ENCODE data around the gene TVP23A.
"Not testable (repeated sequence)": the region's sequence is repeated elsewhere in the genome, so short reads cannot be mapped to it uniquely, and the experiment has no call there.

The TVP23A gene

DNA sequence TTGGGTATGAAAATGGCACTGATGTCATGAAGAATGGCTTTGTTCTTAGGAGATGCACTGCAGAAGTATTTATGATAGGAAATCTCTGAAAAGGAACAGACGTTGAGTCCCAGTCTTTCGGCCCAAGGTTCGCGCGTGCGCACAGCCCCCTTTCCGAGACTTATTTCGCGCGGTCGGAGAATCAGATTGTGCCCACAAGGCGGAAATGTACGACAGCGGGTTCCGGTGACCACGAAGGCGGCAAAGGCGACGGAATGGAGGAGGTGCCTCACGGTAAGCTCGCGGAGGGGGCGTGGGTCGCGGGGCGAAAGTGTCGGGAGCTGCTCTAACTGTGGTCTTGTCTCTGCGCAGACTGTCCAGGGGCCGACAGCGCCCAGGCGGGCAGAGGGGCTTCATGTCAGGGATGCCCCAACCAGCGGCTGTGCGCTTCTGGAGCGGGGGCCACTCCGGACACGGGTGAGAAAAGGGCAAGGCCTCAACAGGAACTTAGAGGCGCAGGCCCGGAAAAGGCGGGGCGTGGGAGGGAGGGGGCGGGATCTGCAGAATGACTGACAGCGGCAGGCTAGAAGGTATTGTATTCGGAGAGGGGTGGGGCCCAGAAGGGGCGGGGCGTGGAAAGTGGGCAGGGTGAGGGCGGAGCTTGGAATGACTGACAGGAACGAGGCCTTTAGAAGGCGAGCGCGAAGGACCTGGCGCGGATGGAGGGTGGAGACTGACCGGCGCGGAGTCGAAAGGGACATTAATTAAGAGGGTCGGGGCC is 74.8 kb downstream of the TVP23A start, which contains the start of gene NUBP1:
Gene NUBP1, plus strand, starts transcription at position 233 of the 760 bp plus-strand sequence. Its CDS starts 22 bp downstream, at position 255.
- TF ChIP-seq, protein P1, sequence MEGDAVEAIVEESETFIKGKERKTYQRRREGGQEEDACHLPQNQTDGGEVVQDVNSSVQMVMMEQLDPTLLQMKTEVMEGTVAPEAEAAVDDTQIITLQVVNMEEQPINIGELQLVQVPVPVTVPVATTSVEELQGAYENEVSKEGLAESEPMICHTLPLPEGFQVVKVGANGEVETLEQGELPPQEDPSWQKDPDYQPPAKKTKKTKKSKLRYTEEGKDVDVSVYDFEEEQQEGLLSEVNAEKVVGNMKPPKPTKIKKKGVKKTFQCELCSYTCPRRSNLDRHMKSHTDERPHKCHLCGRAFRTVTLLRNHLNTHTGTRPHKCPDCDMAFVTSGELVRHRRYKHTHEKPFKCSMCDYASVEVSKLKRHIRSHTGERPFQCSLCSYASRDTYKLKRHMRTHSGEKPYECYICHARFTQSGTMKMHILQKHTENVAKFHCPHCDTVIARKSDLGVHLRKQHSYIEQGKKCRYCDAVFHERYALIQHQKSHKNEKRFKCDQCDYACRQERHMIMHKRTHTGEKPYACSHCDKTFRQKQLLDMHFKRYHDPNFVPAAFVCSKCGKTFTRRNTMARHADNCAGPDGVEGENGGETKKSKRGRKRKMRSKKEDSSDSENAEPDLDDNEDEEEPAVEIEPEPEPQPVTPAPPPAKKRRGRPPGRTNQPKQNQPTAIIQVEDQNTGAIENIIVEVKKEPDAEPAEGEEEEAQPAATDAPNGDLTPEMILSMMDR (IDR thresholded peaks at IDR 0.05; ENCODE audit: low read depth, low read length), result no peak
- no peaks in the 10 kb centered on the region for H3K27me3 ChIP-seq
- peaks cover 13% of the 10 kb centered on the region for H3K4me1 ChIP-seq
- peak; percentile 99 for DNase-seq
- H3K36me3 ChIP-seq, result no peaks in the 10 kb centered on the region; the same call in 1 of the 2 replicates
- peak within 1 kb of the TSS; percentile 76 for H3K4me3 ChIP-seq (ENCODE audit: low read depth, low read length)
- no peaks in the 10 kb centered on the region for H3K9me3 ChIP-seq

DNA sequence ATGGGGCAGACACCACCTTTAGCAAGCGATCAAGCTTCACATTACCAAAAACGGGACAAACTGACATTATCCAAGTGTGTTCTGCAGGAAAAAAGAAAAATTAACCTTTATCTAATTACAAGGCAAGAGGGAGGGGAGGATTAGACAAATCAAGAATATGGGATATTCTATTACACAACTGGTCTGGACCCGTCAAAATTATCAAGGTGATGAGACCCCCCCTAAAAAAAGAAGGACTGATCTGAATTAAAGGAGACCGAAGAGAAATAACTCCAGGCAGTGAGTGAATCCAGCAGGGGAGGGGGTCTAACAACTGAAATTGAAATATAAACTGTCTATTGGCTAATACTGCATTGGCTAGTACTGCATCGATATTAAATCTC is 75.4 kb downstream of the TVP23A start:
- peaks cover 13% of the 10 kb centered on the region for H3K4me1 ChIP-seq
- no peak for DNase-seq

DNA sequence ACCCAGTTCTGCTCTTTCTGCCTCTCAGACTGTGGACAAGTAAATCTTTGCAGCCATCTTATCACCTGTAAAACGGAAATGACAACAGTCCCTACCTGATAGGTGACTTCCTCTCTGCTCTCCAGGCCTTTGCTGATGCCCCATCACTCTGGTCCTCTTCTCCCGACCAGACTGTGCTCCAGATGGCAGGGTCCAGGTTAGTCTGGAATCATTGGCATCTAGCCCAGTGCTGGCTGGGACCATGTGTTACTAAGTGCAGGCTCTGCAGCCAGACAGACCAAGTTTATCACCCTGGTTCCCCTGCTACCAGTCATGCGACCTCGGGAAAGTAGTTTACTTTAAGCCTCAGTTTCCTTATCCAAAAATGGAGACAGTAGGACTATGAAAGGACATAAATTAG is 76.8 kb downstream of the TVP23A start:
- no peaks in the 10 kb centered on the region for H3K9me3 ChIP-seq
- peak overlapping the region; percentile 26 for H3K4me3 ChIP-seq (ENCODE audit: low read depth, low read length)
- no peaks in the 10 kb centered on the region for H3K36me3 ChIP-seq
- H3K4me1 ChIP-seq, result peaks cover 13% of the 10 kb centered on the region
- peak; percentile 91 for DNase-seq
- no peaks in the 10 kb centered on the region for H3K27me3 ChIP-seq
- TF ChIP-seq, protein P1 (IDR thresholded peaks at IDR 0.05; ENCODE audit: low read depth, low read length), result no peak

More for the DNA sequence above, 75.4 kb downstream of the TVP23A start:
- H3K36me3 ChIP-seq, result no peaks in the 10 kb centered on the region; the same call in 1 of the 2 replicates
- TF ChIP-seq, protein P1 (IDR thresholded peaks at IDR 0.05; ENCODE audit: low read depth, low read length), result no peak
- peak overlapping the region; percentile 76 for H3K4me3 ChIP-seq (ENCODE audit: low read depth, low read length)
- H3K9me3 ChIP-seq, result no peaks in the 10 kb centered on the region
- no peaks in the 10 kb centered on the region for H3K27me3 ChIP-seq

DNA sequence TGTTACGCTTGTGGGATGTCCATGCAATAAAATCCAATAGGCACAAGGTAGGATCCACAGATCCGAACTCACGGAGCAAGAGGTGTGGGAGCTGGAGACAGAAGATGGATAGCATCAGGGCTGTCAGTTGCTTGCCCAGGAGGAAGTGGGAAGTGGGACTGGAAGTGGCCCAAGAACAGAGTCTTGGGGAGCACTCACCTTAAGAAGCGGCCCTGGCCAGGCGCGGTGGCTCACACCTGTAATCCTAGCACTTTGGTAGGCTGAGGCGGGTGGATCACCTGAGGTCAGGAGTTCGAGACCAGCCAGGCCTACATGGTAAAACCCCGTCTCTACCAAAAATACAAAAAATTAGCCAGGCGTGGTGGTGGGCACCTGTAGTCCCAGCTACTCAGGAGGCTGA is 77.3 kb downstream of the TVP23A start:
- H3K4me1 ChIP-seq, result peaks cover 13% of the 10 kb centered on the region
- not testable (repeated sequence) for H3K36me3 ChIP-seq; DNase-seq; H3K9me3 ChIP-seq; H3K27me3 ChIP-seq; H3K4me3 ChIP-seq (ENCODE audit: low read depth, low read length)

DNA sequence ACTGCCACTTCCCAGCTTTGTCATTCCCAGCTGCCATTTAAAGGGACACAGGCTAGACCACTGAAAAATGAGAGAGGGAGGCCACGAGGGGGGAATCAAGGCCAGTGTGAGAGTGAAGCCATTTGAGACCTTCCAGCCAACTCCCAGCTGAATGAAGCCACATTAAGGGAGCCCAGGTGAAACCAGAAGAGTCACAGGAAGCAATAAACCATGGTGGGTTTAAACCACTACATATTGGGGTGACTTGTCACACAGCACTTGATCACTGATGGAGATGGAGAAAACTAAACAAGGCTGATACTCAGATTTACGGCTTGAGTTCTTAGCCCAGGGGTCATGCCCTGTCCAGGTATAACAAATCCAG is 77.8 kb downstream of the TVP23A start:
- no peaks in the 10 kb centered on the region for H3K36me3 ChIP-seq
- no peak overlapping the region for H3K4me3 ChIP-seq (ENCODE audit: low read depth, low read length)
- no peaks in the 10 kb centered on the region for H3K9me3 ChIP-seq
- TF ChIP-seq, protein P1 (IDR thresholded peaks at IDR 0.05; ENCODE audit: low read depth, low read length), result no peak
- DNase-seq, result no peak
- peaks cover 13% of the 10 kb centered on the region for H3K4me1 ChIP-seq
- no peaks in the 10 kb centered on the region for H3K27me3 ChIP-seq

DNA sequence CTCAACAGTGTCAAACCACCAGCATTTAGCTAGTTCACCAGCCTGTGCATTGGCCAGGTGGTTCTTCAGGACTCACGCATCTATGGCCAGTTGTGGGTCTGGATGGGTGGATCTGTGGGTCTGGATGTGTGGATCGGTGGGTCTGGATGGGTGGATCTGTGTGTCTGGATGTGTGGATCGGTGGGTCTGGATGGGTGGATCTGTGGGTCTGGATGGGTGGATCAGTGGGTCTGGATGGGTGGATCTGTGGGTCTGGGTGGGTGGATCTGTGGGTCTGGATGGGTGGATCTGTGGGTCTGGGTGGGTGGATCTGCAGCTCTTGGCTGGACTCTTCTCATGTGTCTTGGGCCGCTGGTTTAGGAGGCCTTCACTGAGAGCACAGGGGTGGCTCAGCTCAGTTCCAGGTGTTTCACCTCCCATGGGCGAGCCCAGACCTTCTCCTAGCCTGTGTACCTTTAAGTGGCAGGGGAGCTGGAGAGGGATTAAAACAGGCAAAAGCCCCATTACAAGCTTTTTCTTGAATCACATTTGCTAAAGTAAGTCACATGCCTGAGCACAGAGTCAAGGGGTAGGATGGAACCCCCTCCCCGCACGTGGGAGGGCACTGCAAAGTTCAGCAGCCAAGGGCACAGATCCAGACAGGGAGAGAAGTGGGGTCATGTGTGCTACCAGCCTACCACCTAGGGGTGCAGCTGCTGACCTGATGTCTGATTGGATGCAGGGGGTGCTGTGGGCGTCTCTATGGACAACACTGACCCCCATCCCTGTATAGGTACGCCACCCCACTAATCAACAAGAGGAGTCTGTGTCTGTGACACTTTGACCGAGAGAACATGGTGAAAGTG is 78.4 kb downstream of the TVP23A start:
- H3K4me1 ChIP-seq, result peaks cover 13% of the 10 kb centered on the region

More for the DNA sequence above, 78.4 kb downstream of the TVP23A start:
- Histone ChIP-seq H3K36me3 (no peaks in the 10 kb centered on the region), H3K9me3 (no peaks in the 10 kb centered on the region), H3K27me3 (no peaks in the 10 kb centered on the region), H3K4me3 (ENCODE audit: low read depth, low read length) (no peak overlapping the region)
- DNase-seq, result no peak
- TF ChIP-seq, protein P1 (IDR thresholded peaks at IDR 0.05; ENCODE audit: low read depth, low read length), result no peak
